Measurements from ENCODE around the gene TMEM79.
A peak's percentile ranks its signal among the peaks of the same experiment; 100 is the strongest.

TMEM79 gene

GRCh38 chr1:156263288-156263655 is 20.9 kb upstream of the TMEM79 start:
- TF ChIP-seq CTCF (IDR thresholded peaks at IDR 0.05): no peak
- no peaks in the 10 kb centered on the region for H3K27me3 Mint-ChIP-seq (ENCODE audit: low read depth, poor library complexity)
- H3K4me3 Mint-ChIP-seq: no peak overlapping the region
- no peaks in the 10 kb centered on the region for H3K4me1 Mint-ChIP-seq
- H3K36me3 Mint-ChIP-seq (ENCODE audit: low read depth): peaks cover 86% of the 10 kb centered on the region
- DNase-seq: no peak
- H3K9me3 Mint-ChIP-seq: no peaks in the 10 kb centered on the region
- H3K27ac Mint-ChIP-seq: peak overlapping the region; percentile 17

DNA sequence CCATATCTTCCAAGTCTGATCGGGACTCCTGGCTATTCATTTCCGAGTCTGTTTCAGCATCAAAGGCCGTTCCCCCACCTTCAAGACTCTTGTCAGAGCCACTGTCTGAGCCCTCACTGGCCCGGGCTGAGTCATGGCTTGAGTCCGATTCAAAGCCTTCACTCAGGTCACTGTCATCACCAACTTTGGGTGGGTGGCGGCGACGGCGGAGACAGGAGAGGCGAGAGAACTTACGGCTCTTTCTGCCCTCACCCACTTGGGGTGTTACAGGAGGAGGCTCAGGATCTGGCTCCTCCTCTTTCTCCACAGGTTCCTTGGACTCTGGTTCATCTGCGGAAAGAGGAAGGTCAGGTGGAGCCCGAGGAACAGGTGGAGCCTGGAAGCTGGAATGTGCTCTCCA is 18.1 kb upstream of the TMEM79 start:
- H3K4me1 Mint-ChIP-seq: no peaks in the 10 kb centered on the region
- no peaks in the 10 kb centered on the region for H3K27me3 Mint-ChIP-seq (ENCODE audit: low read depth, poor library complexity)
- H3K27ac Mint-ChIP-seq: no peak overlapping the region
- no peak overlapping the region for H3K4me3 Mint-ChIP-seq
- no peaks in the 10 kb centered on the region for H3K9me3 Mint-ChIP-seq
- peaks cover 76% of the 10 kb centered on the region for H3K36me3 Mint-ChIP-seq (ENCODE audit: low read depth)
- DNase-seq: no peak
- no peak for TF ChIP-seq CTCF (IDR thresholded peaks at IDR 0.05)

DNA sequence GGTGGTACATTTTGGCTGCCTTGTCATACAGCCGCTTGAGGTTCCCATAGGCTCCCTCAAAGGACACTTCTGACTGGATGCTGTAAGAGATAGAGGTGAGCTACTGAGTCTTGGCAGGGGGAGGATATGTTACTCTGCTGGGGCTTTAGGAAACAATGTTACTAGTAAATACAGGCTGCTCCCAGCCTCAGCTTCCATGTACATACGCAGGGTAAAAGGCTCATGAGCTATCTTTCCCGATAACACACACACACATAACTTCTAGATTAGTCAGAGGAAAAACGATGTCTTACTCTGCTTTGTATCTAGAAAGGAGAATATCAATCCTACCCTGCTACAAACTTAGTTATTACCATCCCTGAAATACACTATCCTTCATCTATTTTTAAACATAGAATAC is 15.8 kb upstream of the TMEM79 start:
- H3K4me1 Mint-ChIP-seq: no peaks in the 10 kb centered on the region
- H3K4me3 Mint-ChIP-seq: no peak overlapping the region
- no peaks in the 10 kb centered on the region for H3K27me3 Mint-ChIP-seq (ENCODE audit: low read depth, poor library complexity)
- no peak for TF ChIP-seq CTCF (IDR thresholded peaks at IDR 0.05)
- H3K36me3 Mint-ChIP-seq (ENCODE audit: low read depth): peaks cover 80% of the 10 kb centered on the region
- H3K9me3 Mint-ChIP-seq: no peaks in the 10 kb centered on the region
- no peak for DNase-seq
- H3K27ac Mint-ChIP-seq: no peak overlapping the region

DNA sequence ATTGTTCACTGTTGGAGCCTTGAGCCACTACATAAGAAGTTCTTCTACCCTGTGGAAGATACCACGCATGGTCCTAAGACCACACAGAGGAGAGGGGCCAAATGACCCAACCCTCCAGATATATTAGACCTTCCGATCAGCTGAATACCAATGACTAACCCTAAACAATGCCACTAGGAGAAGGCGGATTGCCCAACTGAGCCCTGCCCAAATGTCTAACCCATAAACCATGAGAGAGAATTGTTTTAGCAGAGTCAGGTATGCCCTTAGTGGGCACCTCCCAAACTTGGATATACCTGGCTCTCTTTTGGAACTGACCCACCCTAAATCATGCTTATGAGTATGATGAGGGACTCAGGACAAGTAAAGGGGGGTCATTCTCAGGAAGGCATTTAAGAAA is 13.8 kb upstream of the TMEM79 start:
- no peaks in the 10 kb centered on the region for H3K9me3 Mint-ChIP-seq
- no peak for DNase-seq
- H3K4me1 Mint-ChIP-seq: no peaks in the 10 kb centered on the region
- no peak for TF ChIP-seq CTCF (IDR thresholded peaks at IDR 0.05)
- no peaks in the 10 kb centered on the region for H3K27me3 Mint-ChIP-seq (ENCODE audit: low read depth, poor library complexity)
- no peak overlapping the region for H3K4me3 Mint-ChIP-seq
- peak overlapping the region; percentile 87 for H3K27ac Mint-ChIP-seq
- peaks cover 80% of the 10 kb centered on the region for H3K36me3 Mint-ChIP-seq (ENCODE audit: low read depth)

DNA sequence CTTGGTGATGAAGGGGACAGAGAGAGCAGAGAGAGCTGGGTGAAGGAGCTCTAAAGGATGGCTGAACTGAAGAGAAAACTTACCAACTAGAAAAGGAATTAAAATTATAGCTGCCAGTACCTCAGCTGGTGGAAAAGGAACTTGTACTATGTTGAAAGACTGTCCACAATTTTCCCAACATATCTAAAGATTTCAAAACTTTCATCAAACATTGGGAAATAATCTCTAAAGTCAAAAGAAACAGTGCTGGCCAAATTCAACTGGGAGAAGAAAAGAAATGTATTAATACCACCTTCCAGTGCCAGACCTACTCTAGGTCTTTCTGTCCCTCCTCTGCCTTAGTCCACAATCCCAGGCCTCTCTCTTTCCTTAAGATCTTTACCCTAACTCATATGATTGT is 7.6 kb upstream of the TMEM79 start:
- Mint-ChIP-seq H3K27me3 (ENCODE audit: low read depth, poor library complexity) (no peaks in the 10 kb centered on the region), H3K4me1 (peaks cover 17% of the 10 kb centered on the region), H3K4me3 (no peak overlapping the region), H3K9me3 (no peaks in the 10 kb centered on the region), H3K27ac (no peak overlapping the region), H3K36me3 (ENCODE audit: low read depth) (peaks cover 69% of the 10 kb centered on the region)
- TF ChIP-seq CTCF (IDR thresholded peaks at IDR 0.05): no peak
- no peak for DNase-seq

DNA sequence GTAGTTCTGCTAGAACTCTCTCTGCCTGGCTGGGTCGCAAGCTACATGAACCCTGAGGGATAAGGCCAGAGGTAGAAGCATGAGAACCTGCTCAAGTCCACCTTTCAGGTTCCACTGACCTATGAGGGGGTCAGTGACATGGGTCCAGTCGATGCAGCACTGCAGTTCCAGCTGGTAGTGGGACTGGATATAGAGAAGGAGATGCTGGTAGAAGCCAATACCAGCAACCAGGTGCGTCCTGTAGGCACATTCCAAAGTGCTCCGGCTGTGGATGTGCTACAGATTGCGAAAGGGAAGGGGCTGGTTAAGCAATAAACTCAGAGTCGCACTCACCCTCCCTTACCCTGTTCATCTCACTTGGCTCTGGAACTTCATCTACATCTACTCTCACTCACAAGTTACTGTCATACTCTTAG is 7.2 kb upstream of the TMEM79 start:
- Mint-ChIP-seq H3K27ac (no peak overlapping the region), H3K27me3 (ENCODE audit: low read depth, poor library complexity) (no peaks in the 10 kb centered on the region), H3K4me3 (no peak overlapping the region), H3K36me3 (ENCODE audit: low read depth) (peaks cover 65% of the 10 kb centered on the region), H3K4me1 (peaks cover 22% of the 10 kb centered on the region), H3K9me3 (no peaks in the 10 kb centered on the region)
- no peak for TF ChIP-seq CTCF (IDR thresholded peaks at IDR 0.05)
- no peak for DNase-seq

Measured in nephron progenitor cell (in vitro differentiated cells).